ENCODE data around the gene COMTD1. TPM values are rescaled to one million over a fixed set of nuclear protein-coding genes. Genes with fewer than 3 reads are reported as not detected.

COMTD1 gene
- total and polyA plus RNA-seq, 2 of the 8 experiments (the other 6 are each of a cell fraction or from before 2014, with no cell fraction given) = 31.9 to 42.4 TPM

DNA sequence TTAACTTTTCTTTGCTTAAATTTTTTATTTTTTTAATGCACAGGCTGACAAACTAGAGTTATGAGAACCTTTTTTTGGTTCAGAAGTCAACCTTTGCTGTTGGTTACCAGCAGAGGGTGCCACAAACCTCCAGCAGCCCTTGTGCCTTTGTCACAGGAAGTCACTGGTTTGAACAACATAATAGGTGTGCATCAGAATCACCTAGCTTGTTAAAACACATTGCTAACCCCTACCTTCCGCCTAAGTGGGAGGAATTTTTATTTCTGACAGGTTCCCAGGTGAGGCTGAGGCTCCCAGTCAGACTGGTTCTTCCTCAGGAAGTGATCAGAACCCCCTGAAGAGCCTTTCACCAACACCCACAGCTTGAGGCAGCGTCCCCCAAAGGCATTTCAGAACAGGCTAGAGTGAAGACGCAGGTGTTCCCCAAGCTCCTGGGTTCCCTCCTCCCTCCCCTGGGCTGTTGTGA, 47.8 kb downstream of the COMTD1 start (continued):
- TF ChIP-seq HDAC2 (IDR thresholded peaks at IDR 0.05; ENCODE audit: borderline replicate concordance in 1 of 2, low read depth in 2 of 2, low read length in 2 of 2) (0 out of 4 replicates have a peak, but pooled peaks of 1 of the 2 experiments have one; percentile 73), SIN3A (conservative IDR thresholded peaks at IDR 0.05 in 1 of 2, IDR thresholded peaks at IDR 0.05 in 1 of 2; ENCODE audit: low read depth in 1 of 2, low read length in 2 of 2) (peak in 1 of 2 experiments; percentile 33; a peak in 1 of 4 replicates)
